ENCODE results near the gene SUCLG2.

DNA sequence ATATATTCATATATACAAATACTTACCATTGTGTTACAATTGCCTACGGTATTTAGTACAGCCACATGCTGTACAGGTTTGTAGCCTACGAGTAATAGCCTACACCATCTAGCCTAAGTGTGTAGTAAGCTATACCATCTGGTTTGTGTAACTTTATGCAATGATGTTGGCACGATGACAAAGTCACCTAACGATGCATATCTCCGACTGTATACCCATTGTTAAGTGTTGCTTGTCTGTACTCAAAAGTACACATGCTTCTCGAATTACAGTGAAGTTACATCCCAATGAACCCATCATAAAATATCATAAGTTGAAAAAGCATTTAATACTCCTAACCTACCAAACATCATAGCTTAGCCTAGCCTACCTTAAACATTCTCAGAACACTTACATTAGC lies 329.2 kb downstream of the SUCLG2 start:
- TF ChIP-seq, protein P1, sequence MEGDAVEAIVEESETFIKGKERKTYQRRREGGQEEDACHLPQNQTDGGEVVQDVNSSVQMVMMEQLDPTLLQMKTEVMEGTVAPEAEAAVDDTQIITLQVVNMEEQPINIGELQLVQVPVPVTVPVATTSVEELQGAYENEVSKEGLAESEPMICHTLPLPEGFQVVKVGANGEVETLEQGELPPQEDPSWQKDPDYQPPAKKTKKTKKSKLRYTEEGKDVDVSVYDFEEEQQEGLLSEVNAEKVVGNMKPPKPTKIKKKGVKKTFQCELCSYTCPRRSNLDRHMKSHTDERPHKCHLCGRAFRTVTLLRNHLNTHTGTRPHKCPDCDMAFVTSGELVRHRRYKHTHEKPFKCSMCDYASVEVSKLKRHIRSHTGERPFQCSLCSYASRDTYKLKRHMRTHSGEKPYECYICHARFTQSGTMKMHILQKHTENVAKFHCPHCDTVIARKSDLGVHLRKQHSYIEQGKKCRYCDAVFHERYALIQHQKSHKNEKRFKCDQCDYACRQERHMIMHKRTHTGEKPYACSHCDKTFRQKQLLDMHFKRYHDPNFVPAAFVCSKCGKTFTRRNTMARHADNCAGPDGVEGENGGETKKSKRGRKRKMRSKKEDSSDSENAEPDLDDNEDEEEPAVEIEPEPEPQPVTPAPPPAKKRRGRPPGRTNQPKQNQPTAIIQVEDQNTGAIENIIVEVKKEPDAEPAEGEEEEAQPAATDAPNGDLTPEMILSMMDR (IDR thresholded peaks at IDR 0.05; ENCODE audit: low read length) = no peak
- TF ChIP-seq EZH2 (IDR thresholded peaks at IDR 0.05; ENCODE audit: borderline replicate concordance, low read length) = no peak

Measured in OCI-LY1 (cell line).